Nephron progenitor cell (in vitro differentiated cells): ENCODE results near the gene KCNQ1.

Experiments used
- DNase-seq: peaks from one replicate; pipeline ENCODE4 v3.0.0; 2021
- H3K27ac Mint-ChIP-seq: 2 replicates; pipeline ENCODE4 v1.8.0; 2021; ENCODE audit warnings: mild to moderate bottlenecking, moderate library complexity, mixed read lengths
- H3K27me3 Mint-ChIP-seq: 2 replicates; pipeline ENCODE4 v1.8.0; 2021; ENCODE audit warnings: mild to moderate bottlenecking, low read depth, mixed read lengths; ENCODE audit not compliant: poor library complexity
- H3K36me3 Mint-ChIP-seq: 2 replicates; pipeline ENCODE4 v1.8.0; 2021; ENCODE audit warnings: low read depth, mixed read lengths
- H3K4me1 Mint-ChIP-seq: 2 replicates; pipeline ENCODE4 v1.8.0; 2021; ENCODE audit warnings: mixed read lengths
- H3K4me3 Mint-ChIP-seq: 2 replicates; pipeline ENCODE4 v1.8.0; 2021; ENCODE audit warnings: mild to moderate bottlenecking, moderate library complexity, mixed read lengths
- H3K9me3 Mint-ChIP-seq: 2 replicates; pipeline ENCODE4 v1.8.0; 2021; ENCODE audit warnings: mild to moderate bottlenecking, moderate library complexity, mixed read lengths
- CTCF ChIP-seq: fragments of 200-600 bp; sonication (generic); IDR thresholded peaks from 2 replicates; pipeline ENCODE4 v1.5.0; 2021; ENCODE audit warnings: antibody characterized with exemption

The KCNQ1 gene

GRCh38 chr11:2588809-2589537 is 144.2 kb downstream of the KCNQ1 start:
- peaks cover 12% of the 10 kb centered on the region for H3K9me3 Mint-ChIP-seq
- H3K4me3 Mint-ChIP-seq: no peak overlapping the region
- no peak for DNase-seq
- H3K4me1 Mint-ChIP-seq: peaks cover 28% of the 10 kb centered on the region
- peaks cover 7% of the 10 kb centered on the region for H3K36me3 Mint-ChIP-seq
- H3K27ac Mint-ChIP-seq: no peak overlapping the region
- peaks cover 22% of the 10 kb centered on the region for H3K27me3 Mint-ChIP-seq
- no peak for TF ChIP-seq CTCF

GRCh38 chr11:2589538-2589934 is 144.7 kb downstream of the KCNQ1 start:
- peaks cover 28% of the 10 kb centered on the region for H3K4me1 Mint-ChIP-seq
- H3K4me3 Mint-ChIP-seq: no peak overlapping the region
- H3K9me3 Mint-ChIP-seq: peaks cover 18% of the 10 kb centered on the region
- peaks cover 24% of the 10 kb centered on the region for H3K27me3 Mint-ChIP-seq
- peaks cover 12% of the 10 kb centered on the region for H3K36me3 Mint-ChIP-seq
- H3K27ac Mint-ChIP-seq: no peak overlapping the region
- TF ChIP-seq CTCF: no peak
- no peak for DNase-seq

DNA sequence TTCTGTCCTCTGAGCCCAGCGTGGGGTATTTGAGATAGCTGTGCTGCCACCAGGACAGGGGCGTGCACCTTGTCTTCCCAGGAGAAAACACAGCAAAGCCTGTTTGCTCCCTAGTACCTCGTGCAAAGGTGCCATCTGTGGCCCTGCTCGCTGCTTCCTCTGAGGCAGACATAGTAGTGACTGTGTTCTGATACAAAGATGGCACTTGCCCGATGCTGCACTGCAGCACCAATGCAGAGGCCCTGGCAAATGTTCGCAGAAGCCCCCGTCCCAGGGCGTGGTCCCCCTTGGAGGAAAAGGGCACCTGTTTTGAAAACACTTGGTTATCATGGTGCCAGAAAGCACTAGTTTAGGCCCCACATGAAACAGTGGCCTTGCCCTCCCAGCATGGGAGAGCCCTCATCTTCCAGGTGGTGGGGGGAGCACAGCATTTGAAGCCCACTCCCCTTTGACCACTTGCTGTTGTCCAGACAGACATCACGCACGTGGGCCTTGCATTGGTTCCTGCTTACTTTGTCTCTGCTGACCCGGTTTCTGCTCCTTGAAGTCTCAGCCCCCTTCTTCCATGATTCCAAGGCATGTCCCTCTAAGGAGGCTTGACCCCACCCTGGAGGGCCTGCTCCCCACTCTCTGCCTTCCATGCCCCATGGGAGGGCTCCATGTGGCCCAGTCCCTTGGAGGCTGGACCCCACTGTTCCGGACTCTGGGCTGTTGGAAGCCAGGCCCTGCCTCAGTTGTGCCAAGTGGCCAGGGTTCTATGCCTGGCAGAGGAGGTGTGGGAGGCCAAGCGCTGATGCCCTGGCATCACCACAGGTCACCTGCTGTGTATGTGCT is 145.5 kb downstream of the KCNQ1 start:
- Mint-ChIP-seq H3K27me3 (peaks cover 28% of the 10 kb centered on the region), H3K4me3 (no peak overlapping the region), H3K27ac (no peak overlapping the region), H3K4me1 (peaks cover 28% of the 10 kb centered on the region), H3K9me3 (peaks cover 26% of the 10 kb centered on the region), H3K36me3 (peaks cover 16% of the 10 kb centered on the region)
- TF ChIP-seq CTCF: no peak
- no peak for DNase-seq

DNA sequence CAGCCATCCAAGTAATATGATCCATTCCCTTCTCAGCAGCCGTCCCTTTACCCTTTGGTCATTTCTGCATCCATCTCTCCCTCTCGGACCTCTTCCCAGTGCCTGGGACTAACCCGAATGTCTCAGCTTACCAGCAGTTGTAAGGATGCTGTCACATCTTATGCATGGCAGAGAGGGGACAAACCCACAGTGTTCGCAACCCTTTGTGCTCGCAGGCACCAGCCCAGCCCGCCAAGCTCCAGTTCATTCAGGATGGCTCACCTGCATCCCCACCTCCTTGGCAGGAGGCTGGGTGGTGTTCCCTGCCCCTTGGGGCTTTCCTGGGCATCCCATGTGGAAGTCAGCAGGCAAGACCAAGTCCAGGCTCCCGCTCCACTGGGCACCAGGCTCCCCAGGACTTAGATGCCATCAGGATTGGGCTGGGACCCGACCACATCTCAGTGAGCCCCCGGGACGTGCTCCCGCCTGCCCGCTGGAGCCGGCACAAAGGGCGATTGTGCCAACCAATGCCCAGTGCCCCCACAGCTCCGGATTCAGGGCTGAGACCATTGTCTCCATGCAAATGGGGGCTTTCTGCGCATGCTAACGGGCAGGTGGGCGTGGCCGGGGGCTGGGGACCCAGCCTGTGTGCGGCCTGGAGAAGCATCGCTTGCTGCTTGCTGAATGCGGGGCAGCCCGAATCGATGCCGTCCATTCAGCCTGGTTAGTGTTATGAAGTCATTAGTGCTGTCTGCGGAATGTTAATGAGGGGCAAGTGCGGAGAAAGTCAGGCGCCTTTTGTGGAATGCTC is 146.4 kb downstream of the KCNQ1 start:
- peaks cover 32% of the 10 kb centered on the region for H3K27me3 Mint-ChIP-seq
- peaks cover 34% of the 10 kb centered on the region for H3K9me3 Mint-ChIP-seq
- no peak for TF ChIP-seq CTCF
- no peak overlapping the region for H3K27ac Mint-ChIP-seq
- H3K4me1 Mint-ChIP-seq: peaks cover 21% of the 10 kb centered on the region
- H3K4me3 Mint-ChIP-seq: no peak overlapping the region
- no peak for DNase-seq
- H3K36me3 Mint-ChIP-seq: peaks cover 23% of the 10 kb centered on the region

- no peak for TF ChIP-seq CTCF
- Mint-ChIP-seq H3K27me3 (peaks cover 37% of the 10 kb centered on the region), H3K4me3 (no peak overlapping the region), H3K36me3 (peaks cover 28% of the 10 kb centered on the region), H3K4me1 (peaks cover 16% of the 10 kb centered on the region), H3K9me3 (peaks cover 40% of the 10 kb centered on the region), H3K27ac (no peak overlapping the region)
- no peak for DNase-seq
Measured at GRCh38 chr11:2591805-2592204, 147.0 kb downstream of the KCNQ1 start.
